ENCODE data around the gene TST.

Gene TST

DNA sequence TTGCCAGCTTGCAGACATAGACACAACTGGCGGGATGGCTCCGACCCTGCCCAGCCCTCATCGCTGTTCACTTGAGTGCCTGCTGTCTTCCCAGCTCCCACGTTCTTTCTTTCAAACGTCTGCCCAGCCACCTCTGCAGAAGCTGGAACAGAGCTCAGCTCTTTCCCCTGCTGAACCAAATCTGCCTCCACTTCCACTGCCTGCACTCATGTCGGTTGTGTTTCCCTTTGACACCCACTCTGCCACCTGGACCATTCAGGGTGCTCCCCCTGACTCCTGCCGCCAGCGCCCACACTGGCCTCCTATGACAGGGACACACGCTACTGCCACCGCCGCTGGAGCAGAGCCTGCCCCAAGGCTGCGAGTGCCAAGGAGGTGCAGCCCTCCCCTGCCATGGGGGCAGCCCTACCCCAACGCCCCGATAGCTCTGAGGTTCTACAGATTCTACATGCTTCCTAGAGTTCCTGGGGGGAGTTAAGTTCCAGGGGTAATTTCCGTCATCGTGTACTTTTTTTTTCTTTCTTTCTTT, 37.9 kb downstream of the TST start:
- no peak for DNase-seq (ENCODE audit: low spot score)
- no CpG with 5 or more reads among the region's 16 CpGs for WGBS, 2 donors (ENCODE audit: extremely low coverage in 2 of 2, insufficient read length in 2 of 2, insufficient replicate concordance in 1 of 2)
- Histone ChIP-seq H3K9me3 (replicated peaks in 1 of 2; ENCODE audit: control insufficient read depth in 2 of 2, insufficient read depth in 1 of 2, low read depth in 1 of 2, low read length in 2 of 2) (peaks cover 7 to 8% of the 10 kb centered on the region in 2 donors), H3K27ac (replicated peaks; ENCODE audit: low read length) (no peak overlapping the region), H2AK5ac (ENCODE audit: low read depth, low read length) (peak overlapping the region; percentile 87), H3K79me1 (ENCODE audit: low read depth, low read length) (no peaks in the 10 kb centered on the region), H4K8ac (ENCODE audit: low read depth, low read length) (peak overlapping the region; percentile 58), H2BK12ac (ENCODE audit: low read length) (no peak overlapping the region), H3K4ac (ENCODE audit: low read length) (no peak overlapping the region), H3K4me3 (ENCODE audit: low read length in 2 of 2) (no peak overlapping the region), H3K9ac (ENCODE audit: low read depth, low read length, poor library complexity) (peak overlapping the region; percentile 75), H3K18ac (ENCODE audit: low read length) (peak overlapping the region; percentile 45), H3K23ac (ENCODE audit: low read depth, low read length, poor library complexity) (peak overlapping the region; percentile 16), H3K4me2 (ENCODE audit: insufficient read depth, low read length, poor library complexity, severe bottlenecking) (no peak overlapping the region), H3K36me3 (replicated peaks in 1 of 2; ENCODE audit: control insufficient read depth in 2 of 2, insufficient read depth in 2 of 2, low read length in 2 of 2) (no peaks in the 10 kb centered on the region), H2BK5ac (ENCODE audit: low read length) (no peak overlapping the region), H2AFZ (ENCODE audit: low read length) (peak overlapping the region; percentile 67), H3K27me3 (ENCODE audit: control insufficient read depth in 3 of 3, insufficient read depth in 3 of 3, low read depth in 1 of 3, low read length in 3 of 3) (peaks cover 0 to 12% (median 1%) of the 10 kb centered on the region in 3 experiments), H2BK120ac (ENCODE audit: low read depth, low read length) (no peak overlapping the region), H3K14ac (ENCODE audit: low read length) (peak overlapping the region; percentile 98), H4K91ac (ENCODE audit: low read depth, low read length, poor library complexity) (no peak overlapping the region), H3K4me1 (ENCODE audit: control insufficient read depth in 2 of 2, insufficient read depth in 1 of 2, low read depth in 1 of 2, low read length in 2 of 2) (peaks cover 0 to 4% of the 10 kb centered on the region in 2 donors), H2BK15ac (ENCODE audit: low read length) (no peak overlapping the region)

DNA sequence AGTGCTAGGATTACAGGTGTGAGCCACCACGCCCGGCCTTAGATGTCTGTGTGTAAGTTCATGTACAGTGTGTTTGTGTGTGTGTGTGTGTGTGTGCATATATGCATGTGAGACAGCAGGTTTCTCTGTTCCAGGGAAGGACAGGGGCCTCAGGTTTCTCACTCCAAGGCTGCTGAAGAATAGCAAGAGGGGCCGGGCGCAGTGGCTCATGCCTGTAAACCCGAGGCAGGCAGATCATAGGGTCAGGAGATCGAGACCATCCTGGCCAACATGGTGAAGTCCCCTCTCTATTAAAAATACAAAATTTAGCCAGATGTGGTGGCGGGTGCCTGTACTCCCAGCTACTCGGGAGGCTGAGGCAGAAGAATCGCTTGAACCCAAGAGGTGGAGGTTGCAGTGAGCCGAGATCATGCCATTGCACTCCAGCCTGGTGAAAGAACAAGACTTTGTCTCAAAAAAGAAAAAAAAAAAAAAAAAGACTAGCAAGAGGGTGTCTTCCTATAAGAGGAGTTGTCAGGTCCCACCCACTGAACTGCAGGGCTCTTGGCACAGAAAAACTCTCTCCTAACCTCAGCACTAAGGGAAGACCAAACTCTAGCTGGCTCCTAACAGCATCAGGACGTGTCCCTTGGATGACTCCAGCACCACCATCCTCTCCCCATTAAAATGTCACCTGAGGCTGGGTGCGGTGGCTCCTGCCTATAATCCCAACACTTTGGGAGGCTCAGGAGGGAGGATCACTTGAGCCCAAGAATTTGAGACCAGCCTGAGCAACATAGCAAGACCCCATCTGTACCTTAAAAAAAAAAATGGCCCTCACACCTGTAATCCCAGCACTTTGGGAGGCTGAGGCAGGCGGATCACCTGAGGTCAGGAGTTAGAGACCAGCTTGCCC, 40.0 kb downstream of the TST start:
- DNase-seq (ENCODE audit: low spot score): no peak
- H3K4ac ChIP-seq (ENCODE audit: low read length): no peak overlapping the region
- H3K4me2 ChIP-seq (ENCODE audit: insufficient read depth, low read length, poor library complexity, severe bottlenecking): no peak overlapping the region

DNA sequence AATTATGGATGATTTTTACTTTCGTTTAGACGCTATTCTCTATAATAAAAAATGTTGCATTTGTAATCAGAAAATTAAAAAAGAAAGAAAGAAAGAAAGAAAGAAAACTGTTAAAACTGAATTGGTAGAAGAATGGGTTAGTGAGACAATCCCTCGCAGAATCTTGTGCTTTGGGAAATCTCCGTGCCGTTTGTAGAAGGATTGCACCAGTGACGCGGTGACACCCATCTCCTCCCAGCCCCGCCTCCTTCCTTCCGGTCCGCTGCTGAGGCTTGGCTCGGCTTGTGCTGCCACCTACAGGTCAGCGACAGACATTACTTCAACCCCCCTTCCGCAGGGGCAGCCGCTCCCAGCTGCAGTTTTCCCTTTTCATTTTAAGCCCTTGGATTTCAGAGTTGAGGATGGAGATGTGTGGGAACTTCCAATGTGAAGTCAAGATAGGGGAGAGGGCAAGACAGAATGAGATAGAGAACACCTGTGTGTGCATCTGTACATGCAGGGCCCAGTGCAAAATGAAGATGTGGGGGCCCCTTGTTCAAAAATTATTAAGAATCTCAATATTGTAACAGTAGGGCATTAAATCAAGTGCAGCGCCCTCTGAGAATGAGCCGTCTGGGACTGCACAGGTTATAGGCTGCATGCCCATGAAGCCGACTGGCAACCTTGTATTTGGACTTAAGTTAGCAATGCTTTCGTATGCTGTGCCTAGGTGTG, 41.1 kb downstream of the TST start:
- H3K4me1 ChIP-seq (ENCODE audit: control insufficient read depth in 2 of 2, insufficient read depth in 1 of 2, low read depth in 1 of 2, low read length in 2 of 2): peaks cover 0 to 4% of the 10 kb centered on the region in 2 donors
- no peak overlapping the region for H3K4ac ChIP-seq (ENCODE audit: low read length)
- no peak overlapping the region for H2BK12ac ChIP-seq (ENCODE audit: low read length)
- no peaks in the 10 kb centered on the region for H3K9me3 ChIP-seq (replicated peaks in 1 of 2; ENCODE audit: control insufficient read depth in 2 of 2, insufficient read depth in 1 of 2, low read depth in 1 of 2, low read length in 2 of 2)
- no peak overlapping the region for H2BK5ac ChIP-seq (ENCODE audit: low read length)
- H3K4me2 ChIP-seq (ENCODE audit: insufficient read depth, low read length, poor library complexity, severe bottlenecking): peak overlapping the region; percentile 43
- H4K91ac ChIP-seq (ENCODE audit: low read depth, low read length, poor library complexity): no peak overlapping the region
- H3K4me3 ChIP-seq (ENCODE audit: low read length in 2 of 2): peak overlapping the region in 1 of 2 donors; percentile 37
- H3K18ac ChIP-seq (ENCODE audit: low read length): no peak overlapping the region
- H3K14ac ChIP-seq (ENCODE audit: low read length): no peak overlapping the region
- H3K9ac ChIP-seq (ENCODE audit: low read depth, low read length, poor library complexity): no peak overlapping the region
- peak overlapping the region; percentile 90 for H2AFZ ChIP-seq (ENCODE audit: low read length)
- H2BK120ac ChIP-seq (ENCODE audit: low read depth, low read length): no peak overlapping the region
- DNase-seq (ENCODE audit: low spot score): peak; percentile 80
- no peak overlapping the region for H3K27ac ChIP-seq (replicated peaks; ENCODE audit: low read length)
- peaks cover 0 to 12% (median 0%) of the 10 kb centered on the region in 3 experiments for H3K27me3 ChIP-seq (ENCODE audit: control insufficient read depth in 3 of 3, insufficient read depth in 3 of 3, low read depth in 1 of 3, low read length in 3 of 3)
- no peak overlapping the region for H4K8ac ChIP-seq (ENCODE audit: low read depth, low read length)
- no peak overlapping the region for H2AK5ac ChIP-seq (ENCODE audit: low read depth, low read length)
- H3K36me3 ChIP-seq (replicated peaks in 1 of 2; ENCODE audit: control insufficient read depth in 2 of 2, insufficient read depth in 2 of 2, low read length in 2 of 2): no peaks in the 10 kb centered on the region
- no peak overlapping the region for H2BK15ac ChIP-seq (ENCODE audit: low read length)
- no CpG with 5 or more reads among the region's 18 CpGs for WGBS, 2 donors (ENCODE audit: extremely low coverage in 2 of 2, insufficient read length in 2 of 2, insufficient replicate concordance in 1 of 2)
- H3K23ac ChIP-seq (ENCODE audit: low read depth, low read length, poor library complexity): no peak overlapping the region
- H3K79me1 ChIP-seq (ENCODE audit: low read depth, low read length): no peaks in the 10 kb centered on the region

More for the DNA sequence above, 40.0 kb downstream of the TST start:
- H3K4me1 ChIP-seq (ENCODE audit: control insufficient read depth in 2 of 2, insufficient read depth in 1 of 2, low read depth in 1 of 2, low read length in 2 of 2): peaks cover 0 to 4% of the 10 kb centered on the region in 2 donors
- no peak overlapping the region for H3K4me3 ChIP-seq (ENCODE audit: low read length in 2 of 2)
- no peak overlapping the region for H2AK5ac ChIP-seq (ENCODE audit: low read depth, low read length)
- H2BK5ac ChIP-seq (ENCODE audit: low read length): no peak overlapping the region
- H2BK120ac ChIP-seq (ENCODE audit: low read depth, low read length): no peak overlapping the region
- no peak overlapping the region for H4K91ac ChIP-seq (ENCODE audit: low read depth, low read length, poor library complexity)
- no peak overlapping the region for H4K8ac ChIP-seq (ENCODE audit: low read depth, low read length)
- peaks cover 0 to 12% (median 0%) of the 10 kb centered on the region in 3 experiments for H3K27me3 ChIP-seq (ENCODE audit: control insufficient read depth in 3 of 3, insufficient read depth in 3 of 3, low read depth in 1 of 3, low read length in 3 of 3)
- no peaks in the 10 kb centered on the region for H3K9me3 ChIP-seq (replicated peaks in 1 of 2; ENCODE audit: control insufficient read depth in 2 of 2, insufficient read depth in 1 of 2, low read depth in 1 of 2, low read length in 2 of 2)
- H3K18ac ChIP-seq (ENCODE audit: low read length): no peak overlapping the region
- no peaks in the 10 kb centered on the region for H3K36me3 ChIP-seq (replicated peaks in 1 of 2; ENCODE audit: control insufficient read depth in 2 of 2, insufficient read depth in 2 of 2, low read length in 2 of 2)
- no peak overlapping the region for H3K27ac ChIP-seq (replicated peaks; ENCODE audit: low read length)
- no peak overlapping the region for H3K9ac ChIP-seq (ENCODE audit: low read depth, low read length, poor library complexity)
- H2BK15ac ChIP-seq (ENCODE audit: low read length): no peak overlapping the region
- H2AFZ ChIP-seq (ENCODE audit: low read length): no peak overlapping the region
- H2BK12ac ChIP-seq (ENCODE audit: low read length): no peak overlapping the region
- no CpG with 5 or more reads among the region's 13 CpGs for WGBS, 2 donors (ENCODE audit: extremely low coverage in 2 of 2, insufficient read length in 2 of 2, insufficient replicate concordance in 1 of 2)
- no peak overlapping the region for H3K14ac ChIP-seq (ENCODE audit: low read length)
- no peaks in the 10 kb centered on the region for H3K79me1 ChIP-seq (ENCODE audit: low read depth, low read length)
- no peak overlapping the region for H3K23ac ChIP-seq (ENCODE audit: low read depth, low read length, poor library complexity)

Data from neuronal stem cell (in vitro differentiated cells).